ENCODE results near the gene RTRAF. TPM values are rescaled to one million over a fixed set of nuclear protein-coding genes. Genes with fewer than 3 reads are reported as not detected.

The RTRAF gene
- total RNA-seq: 100 to 1,000 TPM; 157 to 181 TPM

DNA sequence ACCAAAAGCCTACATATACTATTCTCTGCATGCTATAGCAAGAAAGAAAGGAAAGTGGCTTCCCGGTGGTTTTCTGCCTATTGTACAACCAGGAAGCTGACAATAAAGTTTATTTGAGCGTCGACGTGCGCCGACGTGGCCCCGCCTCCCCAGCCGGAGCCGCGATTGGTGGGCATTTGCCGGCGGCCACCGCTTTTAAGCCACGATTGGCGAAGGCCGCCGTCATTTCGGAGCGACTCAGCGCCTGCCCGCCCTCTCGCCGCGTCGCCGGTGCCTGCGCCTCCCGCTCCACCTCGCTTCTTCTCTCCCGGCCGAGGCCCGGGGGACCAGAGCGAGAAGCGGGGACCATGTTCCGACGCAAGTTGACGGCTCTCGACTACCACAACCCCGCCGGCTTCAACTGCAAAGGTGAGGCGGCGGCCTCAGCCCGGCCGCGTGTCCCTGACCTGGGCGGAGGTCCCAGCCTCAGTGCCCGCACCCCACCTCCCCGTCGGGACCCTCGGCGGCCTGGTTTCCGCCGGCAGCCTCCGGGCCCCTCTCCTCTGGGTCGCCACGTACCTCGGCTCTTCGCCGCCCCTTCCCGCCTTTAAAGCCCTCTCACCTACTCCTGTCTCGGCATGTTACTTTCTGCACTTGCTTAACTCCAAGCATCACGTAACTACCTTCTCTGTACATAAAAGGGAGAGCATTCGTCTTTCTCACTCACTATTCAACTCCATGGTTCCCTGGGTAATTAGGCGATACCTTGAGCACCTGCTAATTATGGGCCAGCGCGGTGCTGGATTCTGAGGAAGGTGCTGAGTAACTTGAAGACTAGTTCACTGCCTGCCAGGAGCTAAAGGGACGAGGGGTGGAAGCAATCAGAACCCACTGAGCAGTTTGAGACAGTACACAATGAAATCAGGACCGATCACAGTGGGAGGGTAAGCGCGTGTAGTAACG, at the start of gene RTRAF:
TSS of gene RTRAF (plus strand) at position 254 of the 942 bp plus-strand sequence. CDS start at position 348, 94 bp downstream.
- Histone ChIP-seq H3K36me3 (no peaks in the 10 kb centered on the region), H3K27ac (peak within 1 kb of the TSS; percentile 65), H3K27me3 (no peaks in the 10 kb centered on the region), H3K4me1 (peaks cover 3% of the 10 kb centered on the region), H3K9ac (ENCODE audit: low read depth in 2 of 2, low read length in 2 of 2) (peak within 1 kb of the TSS; percentile 99), H3K9me3 (no peaks in the 10 kb centered on the region), H3K4me3 (peak within 1 kb of the TSS; percentile 83)
- peak; percentile 95 for DNase-seq
- intact Hi-C loops (cut with DNase I): no loop called here
- TF ChIP-seq, protein P1, sequence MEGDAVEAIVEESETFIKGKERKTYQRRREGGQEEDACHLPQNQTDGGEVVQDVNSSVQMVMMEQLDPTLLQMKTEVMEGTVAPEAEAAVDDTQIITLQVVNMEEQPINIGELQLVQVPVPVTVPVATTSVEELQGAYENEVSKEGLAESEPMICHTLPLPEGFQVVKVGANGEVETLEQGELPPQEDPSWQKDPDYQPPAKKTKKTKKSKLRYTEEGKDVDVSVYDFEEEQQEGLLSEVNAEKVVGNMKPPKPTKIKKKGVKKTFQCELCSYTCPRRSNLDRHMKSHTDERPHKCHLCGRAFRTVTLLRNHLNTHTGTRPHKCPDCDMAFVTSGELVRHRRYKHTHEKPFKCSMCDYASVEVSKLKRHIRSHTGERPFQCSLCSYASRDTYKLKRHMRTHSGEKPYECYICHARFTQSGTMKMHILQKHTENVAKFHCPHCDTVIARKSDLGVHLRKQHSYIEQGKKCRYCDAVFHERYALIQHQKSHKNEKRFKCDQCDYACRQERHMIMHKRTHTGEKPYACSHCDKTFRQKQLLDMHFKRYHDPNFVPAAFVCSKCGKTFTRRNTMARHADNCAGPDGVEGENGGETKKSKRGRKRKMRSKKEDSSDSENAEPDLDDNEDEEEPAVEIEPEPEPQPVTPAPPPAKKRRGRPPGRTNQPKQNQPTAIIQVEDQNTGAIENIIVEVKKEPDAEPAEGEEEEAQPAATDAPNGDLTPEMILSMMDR (IDR thresholded peaks at IDR 0.05): no peak

DNA sequence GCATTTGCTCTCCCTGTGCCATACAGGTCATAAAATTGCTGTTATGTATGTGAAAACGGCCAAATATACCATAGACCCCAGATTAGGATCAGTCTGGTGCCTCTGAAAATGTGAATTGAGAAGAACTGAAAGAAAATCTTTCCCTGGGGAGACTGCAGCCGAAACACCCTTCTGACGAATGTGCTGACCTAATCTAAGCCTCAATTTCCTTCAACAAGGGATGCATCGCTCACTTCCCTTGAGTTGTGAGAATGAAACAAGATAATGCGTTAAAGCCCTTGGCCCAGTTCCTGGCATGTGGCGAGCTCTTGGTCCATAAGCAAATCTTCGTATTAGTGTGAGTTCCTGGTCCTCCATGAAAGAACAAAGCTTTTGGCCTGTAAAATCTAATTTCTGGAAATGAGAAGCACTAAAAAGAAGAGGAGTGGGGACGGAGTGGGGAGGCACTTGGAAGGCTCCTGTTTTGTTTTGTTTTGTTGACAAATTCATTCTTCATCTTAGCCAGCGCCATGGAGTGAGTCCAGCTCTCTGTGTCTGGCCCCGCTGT, 49.5 kb upstream of the RTRAF start:
- Histone ChIP-seq H3K9me3 (no peaks in the 10 kb centered on the region), H3K27me3 (no peaks in the 10 kb centered on the region), H3K27ac (no peak overlapping the region), H3K4me1 (no peaks in the 10 kb centered on the region), H3K4me3 (no peak overlapping the region), H3K9ac (ENCODE audit: low read depth in 2 of 2, low read length in 2 of 2) (no peak overlapping the region), H3K36me3 (no peaks in the 10 kb centered on the region)
- TF ChIP-seq, protein P1 (IDR thresholded peaks at IDR 0.05): no peak
- DNase-seq: no peak
- intact Hi-C loops (cut with DNase I): no loop called here

DNA sequence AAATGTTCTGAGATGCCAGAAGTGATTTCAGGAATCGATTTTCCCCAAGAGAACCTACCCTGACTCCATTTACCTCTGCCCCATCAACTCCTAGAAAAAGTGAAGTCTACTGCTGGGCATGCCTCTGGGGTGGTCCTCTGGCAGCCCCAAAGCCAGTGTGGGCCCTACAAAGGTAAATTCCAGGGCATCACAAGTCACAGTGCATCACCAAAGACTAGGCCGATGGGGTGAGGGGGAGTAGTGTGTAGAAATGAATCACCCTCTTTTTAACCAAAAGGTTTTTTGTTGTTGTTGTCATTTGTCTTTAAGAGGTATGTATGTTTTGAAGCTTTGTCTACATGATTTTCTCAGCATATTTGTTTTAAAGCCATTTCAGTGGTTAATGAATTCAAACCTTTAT, 46.4 kb upstream of the RTRAF start:
- Histone ChIP-seq H3K4me3 (no peak overlapping the region), H3K9ac (ENCODE audit: low read depth in 2 of 2, low read length in 2 of 2) (no peak overlapping the region), H3K27me3 (no peaks in the 10 kb centered on the region), H3K9me3 (no peaks in the 10 kb centered on the region), H3K27ac (no peak overlapping the region), H3K4me1 (no peaks in the 10 kb centered on the region), H3K36me3 (no peaks in the 10 kb centered on the region)
- DNase-seq: no peak
- intact Hi-C loops (cut with DNase I): no loop called here
- TF ChIP-seq, protein P1 (IDR thresholded peaks at IDR 0.05): no peak

DNA sequence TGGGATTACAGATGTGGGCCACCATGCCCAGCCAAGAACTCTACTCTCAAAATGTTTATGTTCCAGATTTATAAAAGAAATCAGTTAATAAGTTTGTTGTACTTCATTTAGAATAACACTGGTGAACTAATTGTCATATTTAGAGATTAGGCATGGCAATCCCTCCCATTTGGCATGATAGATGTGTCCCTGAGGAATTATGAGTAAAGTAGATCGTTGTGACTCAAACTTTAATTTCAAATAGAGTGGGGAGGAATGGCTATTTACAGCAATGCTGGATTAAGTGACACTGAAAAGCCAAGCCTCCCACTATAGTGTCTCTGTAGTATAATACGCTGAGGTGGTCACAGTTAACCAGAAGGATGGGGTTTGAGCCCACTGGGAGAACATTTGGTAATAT, 39.3 kb upstream of the RTRAF start:
- Histone ChIP-seq H3K27ac (no peak overlapping the region), H3K4me3 (no peak overlapping the region), H3K9ac (ENCODE audit: low read depth in 2 of 2, low read length in 2 of 2) (no peak overlapping the region), H3K9me3 (no peaks in the 10 kb centered on the region), H3K36me3 (no peaks in the 10 kb centered on the region), H3K27me3 (no peaks in the 10 kb centered on the region), H3K4me1 (no peaks in the 10 kb centered on the region)
- TF ChIP-seq, protein P1 (IDR thresholded peaks at IDR 0.05): no peak
- DNase-seq: no peak
- intact Hi-C loops (cut with DNase I): no loop called here

DNA sequence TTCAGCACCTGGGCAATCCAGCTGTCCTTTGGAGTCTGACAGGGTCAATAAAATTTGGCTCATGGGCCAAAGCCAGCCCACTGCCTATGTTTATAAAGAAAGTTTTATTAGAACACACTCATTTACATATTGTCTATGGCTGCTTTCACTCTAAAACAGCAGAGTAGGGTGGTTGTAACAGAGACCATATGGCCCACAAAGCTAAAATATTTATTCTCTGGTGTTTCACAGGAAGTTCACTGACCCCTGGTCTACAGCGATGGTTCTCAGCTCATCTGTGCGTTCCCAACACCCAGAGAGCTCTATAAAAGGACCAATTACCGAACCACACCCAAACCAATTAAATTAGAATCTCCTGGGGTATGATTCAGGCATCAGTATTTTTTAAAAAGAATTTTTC, 37.7 kb upstream of the RTRAF start:
- Histone ChIP-seq H3K9me3 (no peaks in the 10 kb centered on the region), H3K36me3 (no peaks in the 10 kb centered on the region), H3K4me1 (no peaks in the 10 kb centered on the region), H3K9ac (ENCODE audit: low read depth in 2 of 2, low read length in 2 of 2) (no peak overlapping the region), H3K27me3 (no peaks in the 10 kb centered on the region), H3K4me3 (no peak overlapping the region), H3K27ac (no peak overlapping the region)
- intact Hi-C loops (cut with DNase I): no loop called here
- TF ChIP-seq, protein P1 (IDR thresholded peaks at IDR 0.05): no peak
- no peak for DNase-seq
